Subcutaneous adipose tissue (tissue), 4 donors: ENCODE measurements around the gene SPARC. TPM values are rescaled to one million over a fixed set of nuclear protein-coding genes. Genes with fewer than 3 reads are reported as not detected.

ENCODE experiments used
- CTCF ChIP-seq: fragments of 450-650 bp; IDR thresholded peaks from one replicate; pipeline ENCODE4 v1.5.1; 2016; ENCODE audit warnings: low read depth, mild to moderate bottlenecking, control low read depth, antibody characterized with exemption, moderate library complexity
- total RNA-seq, 4 donors: library from RNA; depleted of rRNA; stranded (reverse); fragments of >200 nt; gene quantifications; one replicate each; pipeline ENCODE4 v1.1.0, GENCODE V29; 2016

SPARC gene
- total RNA-seq, 4 donors from 2014 or later: 792 to 1,545 (median 1,187) TPM

GRCh38 chr5:151670953-151671636 lies 15.6 kb downstream of the SPARC start:
- TF ChIP-seq CTCF: no peak

- TF ChIP-seq CTCF: no peak
These were observed 16.5 kb downstream of the SPARC start for GRCh38 chr5:151670083-151670686.

- no peak for TF ChIP-seq CTCF
These were observed 19.6 kb downstream of the SPARC start for GRCh38 chr5:151667083-151667482.

- TF ChIP-seq CTCF: no peak
These were observed 21.1 kb downstream of the SPARC start for GRCh38 chr5:151665613-151666012.

- no peak for TF ChIP-seq CTCF
These were observed 21.8 kb downstream of the SPARC start for GRCh38 chr5:151664694-151665585.

- no peak for TF ChIP-seq CTCF
These were observed 23.0 kb downstream of the SPARC start for GRCh38 chr5:151663617-151664293.
